ENCODE results near the gene SPATA45. TPM values are rescaled to one million over a fixed set of nuclear protein-coding genes. Genes with fewer than 3 reads are reported as not detected.
A peak's percentile ranks its signal among the peaks of the same experiment; 100 is the strongest.
"Not testable (repeated sequence)": the region's sequence is repeated elsewhere in the genome, so short reads cannot be mapped to it uniquely, and the experiment has no call there.

The SPATA45 gene
- total RNA-seq, result not detected
- long read RNA-seq, result 0 reads

GRCh38 chr1:212847549-212847948, at the start of gene SPATA45:
SPATA45 (minus strand) TSS chr1:212847649; CDS start chr1:212836149, 11,500 bp downstream.
- ATAC-seq (no peak), DNase-seq (no peak)
- intact Hi-C loops (cut with DNase I, micrococcal nuclease), result no loop called here

DNA sequence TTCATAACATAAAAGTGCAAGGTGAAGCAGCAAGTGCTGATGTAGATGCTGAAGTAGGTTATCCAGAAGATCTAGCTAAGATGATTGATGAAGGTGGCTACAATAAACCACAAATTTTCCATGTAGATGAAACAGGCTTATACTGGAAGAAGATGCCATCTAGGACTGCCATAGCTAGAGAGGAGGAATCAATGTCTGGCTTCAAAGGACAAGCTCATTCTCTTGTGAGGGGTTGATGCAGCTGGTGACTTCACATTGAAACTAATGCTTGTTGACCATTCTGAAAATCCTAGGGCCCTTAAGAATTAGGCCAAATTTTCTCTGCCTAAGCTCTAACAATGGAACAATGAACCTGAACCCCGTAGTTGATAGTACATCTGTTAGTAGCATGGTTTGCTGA, 44.7 kb upstream of the SPATA45 start:
- intact Hi-C loops (cut with DNase I, micrococcal nuclease), result no loop called here
- DNase-seq, result no peak
- ATAC-seq, result no peak

GRCh38 chr1:212884592-212884991, 37.1 kb upstream of the SPATA45 start:
- no peak for DNase-seq
- ATAC-seq, result no peak
- intact Hi-C loops (cut with DNase I, micrococcal nuclease), result no loop called here

DNA sequence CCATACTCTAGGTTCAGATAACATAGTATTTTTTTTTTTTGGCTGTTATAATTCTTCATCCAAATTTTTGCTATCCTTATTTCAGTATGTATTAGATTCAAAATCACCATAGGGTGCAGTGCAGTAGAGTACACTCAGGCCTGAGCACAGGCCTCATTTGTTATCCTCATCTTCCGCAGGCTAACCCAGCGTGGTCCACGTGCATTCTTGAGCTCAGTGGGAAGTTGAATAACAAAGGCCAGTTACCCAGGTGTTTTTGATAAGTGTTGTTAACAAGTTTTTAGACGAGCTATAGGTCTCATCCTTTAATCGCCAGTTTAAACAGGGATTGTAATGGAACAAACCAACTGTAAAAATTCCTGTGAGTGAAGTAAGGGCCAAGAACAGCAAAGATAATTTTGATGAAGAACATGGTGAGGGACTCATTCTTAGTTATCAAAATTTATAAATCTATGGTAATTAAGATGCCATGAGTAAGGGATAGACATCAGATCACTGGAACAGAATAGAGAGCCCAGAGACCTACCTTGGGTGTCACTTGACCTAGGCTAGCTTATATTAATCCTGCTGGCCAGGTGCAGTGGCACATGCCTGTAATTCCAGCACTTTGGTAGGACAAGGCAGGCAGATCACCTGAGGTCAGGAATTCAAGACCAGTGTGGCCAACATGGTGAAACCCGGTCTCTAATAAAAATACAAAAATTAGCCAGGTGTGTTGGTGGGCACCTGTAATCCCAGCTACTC, 32.7 kb upstream of the SPATA45 start:
- ATAC-seq (no peak), DNase-seq (no peak)
- intact Hi-C loops (cut with DNase I, micrococcal nuclease), result no loop called here

DNA sequence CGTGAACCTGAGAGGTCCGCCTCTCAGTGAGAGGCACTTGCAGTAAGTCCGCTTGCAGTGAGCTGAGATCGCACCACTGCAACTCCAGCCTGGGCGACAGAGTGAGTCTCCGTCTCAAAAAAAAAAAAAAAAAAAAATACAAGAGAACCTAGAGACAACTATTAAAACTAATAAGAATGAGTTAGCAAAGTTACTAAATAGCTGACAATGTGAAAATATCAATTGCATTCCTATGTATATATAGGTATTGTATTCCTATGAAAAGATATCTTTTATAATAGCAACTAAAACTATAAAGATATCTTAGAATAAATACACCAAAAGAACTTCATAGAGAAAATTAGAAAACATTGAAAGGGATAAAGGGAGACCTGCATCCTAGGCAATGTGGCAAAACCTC, 31.0 kb upstream of the SPATA45 start:
- DNase-seq, result no peak
- ATAC-seq, result no peak
- intact Hi-C loops (cut with DNase I, micrococcal nuclease), result no loop called here

DNA sequence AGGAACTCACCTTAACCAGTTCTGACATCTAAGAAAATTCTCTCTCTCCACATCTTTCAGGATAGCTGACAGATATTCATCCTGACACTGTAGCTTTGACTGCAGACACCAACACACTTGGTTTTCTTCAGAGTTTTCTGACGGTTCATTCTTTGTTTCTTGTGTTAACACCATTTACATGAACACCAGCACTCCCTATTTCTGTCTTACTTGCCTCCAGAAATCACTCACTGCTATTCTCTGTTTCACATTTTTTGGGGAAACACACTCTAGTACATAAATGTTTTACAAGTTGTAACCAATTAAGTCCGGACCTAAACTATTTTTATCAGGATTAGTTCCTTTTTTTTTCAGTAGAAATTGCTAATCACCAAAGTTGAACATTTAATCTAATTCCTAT, 26.1 kb upstream of the SPATA45 start:
- ATAC-seq (no peak), DNase-seq (no peak)
- intact Hi-C loops (cut with DNase I, micrococcal nuclease), result no loop called here

- intact Hi-C loops (cut with DNase I, micrococcal nuclease), result no loop called here
- ATAC-seq, result no peak
- DNase-seq, result no peak
Observed at GRCh38 chr1:212871976-212872375, 24.5 kb upstream of the SPATA45 start.

DNA sequence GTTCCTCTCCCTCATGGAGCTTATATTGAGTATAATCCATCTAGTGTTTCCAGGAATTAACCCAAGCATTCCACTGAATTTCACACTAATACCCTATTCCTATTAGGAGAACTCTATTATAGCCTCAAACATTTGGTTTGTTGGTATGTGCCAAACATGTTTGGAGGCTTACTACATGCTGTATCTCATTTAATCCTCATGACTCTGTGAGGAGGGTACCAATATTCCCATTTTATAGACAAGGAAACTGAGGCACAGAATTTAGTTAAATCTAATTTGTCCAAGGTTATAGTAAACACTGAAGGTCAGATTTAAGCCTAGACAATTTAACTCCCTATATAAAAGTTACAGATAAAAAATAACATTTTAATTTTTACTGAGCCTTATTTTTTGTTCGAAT, 19.7 kb upstream of the SPATA45 start:
- DNase-seq (no peak), ATAC-seq (no peak)
- intact Hi-C loops (cut with DNase I, micrococcal nuclease), result no loop called here

GRCh38 chr1:212864201-212864600, 16.8 kb upstream of the SPATA45 start:
- intact Hi-C loops (cut with DNase I, micrococcal nuclease), result no loop called here
- DNase-seq (no peak), ATAC-seq (no peak)

DNA sequence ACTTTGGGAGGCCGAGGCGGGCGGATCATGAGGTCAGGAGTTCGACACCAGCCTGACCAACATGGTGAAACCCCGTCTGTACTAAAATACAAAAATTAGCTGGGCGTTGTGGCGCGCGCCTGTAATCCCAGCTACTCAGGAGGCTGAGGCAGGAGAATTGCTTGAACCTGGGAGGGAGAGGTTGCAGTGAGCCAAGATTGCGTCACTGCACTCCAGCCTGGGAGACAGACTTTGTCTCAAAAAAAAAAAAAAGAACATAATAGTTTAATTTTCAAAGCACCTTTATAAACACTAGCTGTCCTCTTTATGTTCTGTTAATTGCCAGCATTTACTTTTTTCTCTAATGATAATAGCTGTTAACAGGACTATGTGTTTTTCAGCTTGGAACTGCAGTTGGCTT, 15.9 kb upstream of the SPATA45 start:
- DNase-seq; ATAC-seq; intact Hi-C loops (cut with DNase I, micrococcal nuclease): not testable (repeated sequence)

- ATAC-seq (no peak), DNase-seq (no peak)
- intact Hi-C loops (cut with DNase I, micrococcal nuclease), result no loop called here
Observed at GRCh38 chr1:212862111-212862690, 14.8 kb upstream of the SPATA45 start.

DNA sequence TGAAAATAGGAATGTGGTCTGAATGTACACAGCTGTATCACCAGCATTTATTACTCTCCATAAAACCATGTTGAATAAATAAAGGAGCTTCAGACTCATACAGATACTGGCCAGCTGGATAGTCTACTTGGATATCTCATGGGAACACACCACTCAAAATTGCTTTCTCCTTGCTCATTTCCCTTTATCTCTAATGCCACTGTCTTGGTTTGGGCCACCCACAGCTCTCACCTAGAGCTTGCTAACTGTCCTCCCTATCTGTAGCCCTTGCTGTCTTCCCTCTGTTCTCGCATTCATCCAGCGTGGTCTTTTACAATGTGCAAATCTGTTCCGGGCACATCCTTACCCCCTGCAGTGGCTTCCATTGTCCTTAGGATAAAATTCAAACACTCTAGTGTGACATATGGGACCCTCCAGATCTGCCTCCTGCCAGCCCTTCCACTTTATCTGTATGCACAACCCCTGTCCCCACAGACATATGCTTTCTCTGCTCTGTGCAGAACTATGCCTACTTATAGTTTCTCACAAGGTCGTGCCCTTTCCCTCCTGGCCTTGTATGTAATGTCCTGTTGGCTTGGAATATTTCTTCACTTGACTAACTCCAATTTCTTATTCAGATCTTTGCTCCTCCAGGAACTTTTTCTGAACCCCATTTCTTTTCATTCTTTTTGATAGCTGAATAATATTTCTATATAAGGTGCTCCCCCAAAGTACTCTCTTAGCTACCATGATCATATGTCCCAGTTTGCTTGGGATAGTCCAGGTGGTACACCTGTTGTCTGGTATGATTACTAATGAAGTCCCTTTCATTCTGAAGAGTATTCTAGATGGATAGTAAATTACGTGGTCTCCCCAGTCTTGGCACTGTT, 13.5 kb upstream of the SPATA45 start:
- DNase-seq, result no peak
- ATAC-seq, result peak; percentile 36
- intact Hi-C loops (cut with DNase I, micrococcal nuclease), result no loop called here

DNA sequence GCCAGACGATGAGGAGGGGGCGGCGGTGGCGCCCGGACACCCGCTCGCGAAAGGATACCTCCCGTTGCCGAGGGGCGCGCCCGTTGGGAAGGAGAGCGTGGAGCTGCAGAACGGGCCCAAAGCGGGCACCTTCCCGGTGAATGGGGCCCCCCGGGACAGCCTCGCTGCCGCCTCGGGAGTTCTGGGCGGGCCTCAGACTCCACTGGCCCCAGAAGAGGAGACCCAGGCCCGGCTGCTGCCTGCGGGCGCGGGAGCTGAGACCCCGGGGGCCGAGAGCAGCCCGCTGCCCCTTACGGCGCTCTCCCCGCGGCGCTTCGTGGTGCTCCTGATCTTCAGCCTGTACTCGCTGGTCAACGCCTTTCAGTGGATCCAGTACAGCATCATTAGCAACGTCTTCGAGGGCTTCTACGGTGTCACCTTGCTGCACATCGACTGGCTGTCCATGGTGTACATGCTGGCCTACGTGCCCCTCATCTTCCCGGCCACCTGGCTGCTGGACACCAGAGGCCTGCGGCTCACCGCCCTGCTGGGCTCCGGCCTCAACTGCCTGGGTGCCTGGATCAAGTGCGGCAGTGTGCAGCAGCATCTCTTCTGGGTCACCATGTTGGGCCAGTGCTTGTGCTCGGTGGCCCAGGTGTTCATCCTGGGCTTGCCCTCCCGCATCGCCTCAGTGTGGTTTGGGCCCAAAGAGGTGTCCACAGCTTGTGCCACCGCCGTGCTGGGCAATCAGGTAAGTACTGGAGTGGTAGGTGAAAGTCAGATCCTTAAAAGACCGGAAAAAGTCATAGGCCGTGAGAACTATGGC, 11.2 kb upstream of the SPATA45 start:
- intact Hi-C loops (cut with DNase I, micrococcal nuclease), result no loop called here
- DNase-seq (peak; percentile 37 to 40), ATAC-seq (peak; percentile 50)

GRCh38 chr1:212857992-212858460, 10.6 kb upstream of the SPATA45 start, which contains the start of gene FLVCR1:
FLVCR1 (plus strand) TSS chr1:212858275; CDS start chr1:212858453, 178 bp downstream.
- peak; percentile 96 for ATAC-seq
- peak; percentile 98 for DNase-seq
- intact Hi-C loops (cut with DNase I, micrococcal nuclease), result no loop called here

GRCh38 chr1:212856755-212857154, 9.3 kb upstream of the SPATA45 start:
- no peak for DNase-seq
- ATAC-seq, result no peak
- intact Hi-C loops (cut with DNase I, micrococcal nuclease), result no loop called here

DNA sequence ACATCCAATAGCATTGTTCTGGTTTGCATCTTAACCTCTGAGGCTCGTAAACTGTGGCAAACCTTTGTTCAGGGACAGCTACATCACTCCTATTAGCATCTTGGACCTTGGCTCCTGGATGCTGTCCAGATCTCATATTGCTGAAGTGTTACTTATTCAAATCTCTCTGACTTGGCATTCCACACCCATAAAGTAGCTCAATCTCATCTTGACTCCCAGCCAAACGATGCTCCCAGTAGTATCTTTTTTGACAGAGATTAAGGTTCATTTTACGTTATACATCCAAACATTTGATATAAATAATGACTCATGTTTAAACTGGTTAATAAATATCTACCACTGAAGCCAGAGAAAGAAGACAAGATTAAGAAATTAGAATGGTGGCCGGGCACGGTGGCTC, 6.2 kb upstream of the SPATA45 start:
- DNase-seq (peak; percentile 71 to 78), ATAC-seq (peak; percentile 67)
- intact Hi-C loops (cut with DNase I, micrococcal nuclease), result no loop called here

GRCh38 chr1:212852105-212852688, 4.7 kb upstream of the SPATA45 start:
- intact Hi-C loops (cut with DNase I, micrococcal nuclease), result no loop called here
- no peak for ATAC-seq
- DNase-seq, result no peak

GRCh38 chr1:212844521-212844920, 2.9 kb downstream of the SPATA45 start:
- ATAC-seq; intact Hi-C loops (cut with DNase I, micrococcal nuclease): not testable (repeated sequence)

More at GRCh38 chr1:212844521-212844920, 2.9 kb downstream of the SPATA45 start:
- not testable (repeated sequence) for DNase-seq
